ENCODE measurements around the gene ZNF280B. TPM values are rescaled to one million over a fixed set of nuclear protein-coding genes. Genes with fewer than 3 reads are reported as not detected.

Gene ZNF280B
- total and polyA plus RNA-seq, 9 of the 15 experiments (the other 6 are each of a cell fraction or from before 2014, with no cell fraction given): 7.7 to 29.9 (median 20.0) TPM

- no peak for TF ChIP-seq SPI1 (IDR thresholded peaks at IDR 0.05; ENCODE audit: borderline replicate concordance, low read depth, low read length)
- no peak for TF ChIP-seq CCAR2 (IDR thresholded peaks at IDR 0.05; ENCODE audit: low read depth, low read length)
- peak; percentile 63; the same call in 1 of the 2 replicates for TF ChIP-seq ZNF518B (CRISPR knock-in tag; IDR thresholded peaks at IDR 0.05)
- no peak for TF ChIP-seq U2AF2 (optimal IDR thresholded peaks at IDR 0.05; ENCODE audit: low read depth, low read length)
- no peak for TF ChIP-seq HDAC6 (IDR thresholded peaks at IDR 0.05; ENCODE audit: low read depth, low read length)
- no peak for TF ChIP-seq GABPB2 (CRISPR knock-in tag; conservative IDR thresholded peaks at IDR 0.05)
- TF ChIP-seq DMBX1 (CRISPR knock-in tag; IDR thresholded peaks at IDR 0.05; ENCODE audit: borderline replicate concordance): no peak
- TF ChIP-seq ZKSCAN8 (CRISPR knock-in tag; IDR thresholded peaks at IDR 0.05): peak; percentile 28; the same call in 1 of the 2 replicates
- no peak for TF ChIP-seq POLR3A (IDR thresholded peaks at IDR 0.05; ENCODE audit: borderline replicate concordance, extremely low read depth, insufficient read depth, insufficient read length)
Observed at GRCh38 chr22:22536515-22536914, 28.0 kb upstream of the ZNF280B start (continued).

Measured in K562 (cell line).